NCI-H2107 treated with DMSO at 0.1 percent for 48 hours (cell line): ENCODE data around the gene BRD8.

Experiments used
- DNase-seq: peaks from one replicate; lab custom pipeline; 2025; ENCODE audit not compliant: unreplicated experiment; lab: John Stamatoyannopoulos, UW

The BRD8 gene

GRCh38 chr5:138102454-138103318 lies 75.7 kb downstream of the BRD8 start:
- no peak for DNase-seq

GRCh38 chr5:138096997-138097828 lies 81.2 kb downstream of the BRD8 start:
- no peak for DNase-seq

GRCh38 chr5:138096363-138096762 lies 82.1 kb downstream of the BRD8 start:
- no peak for DNase-seq

GRCh38 chr5:138095100-138095907 lies 83.1 kb downstream of the BRD8 start:
- no peak for DNase-seq

GRCh38 chr5:138093036-138093435 lies 85.4 kb downstream of the BRD8 start:
- DNase-seq, result no peak

- no peak for DNase-seq
Measured at GRCh38 chr5:138092301-138092700, 86.1 kb downstream of the BRD8 start.

GRCh38 chr5:138091685-138092084 lies 86.7 kb downstream of the BRD8 start:
- no peak for DNase-seq
